Fibroblast of villous mesenchyme (primary cell): Measurements from ENCODE around the gene ANKRD13A. TPM values are rescaled to one million over a fixed set of nuclear protein-coding genes. Genes with fewer than 3 reads are reported as not detected.
"Not testable (repeated sequence)": the region's sequence is repeated elsewhere in the genome, so short reads cannot be mapped to it uniquely, and the experiment has no call there.

Source experiments
- DNase-seq: peaks from one replicate; pipeline ENCODE4 v3.0.0-alpha.2; 2010; ENCODE audit warnings: low read depth
- H3K4me3 ChIP-seq: 2 replicates; pipeline ENCODE4 v1.5.1; 2011; ENCODE audit warnings: low read depth, mild to moderate bottlenecking, low read length
- CTCF ChIP-seq: IDR thresholded peaks from 2 replicates; pipeline ENCODE4 v1.5.1; 2012; ENCODE audit warnings: low read depth, mild to moderate bottlenecking, low read length; ENCODE audit not compliant: insufficient read depth
- total RNA-seq: library from RNA; depleted of rRNA; stranded (reverse); fragments of >200 nt; gene quantifications from 2 replicates; pipeline ENCODE4 v1.2.3, GENCODE V29; 2012

Gene ANKRD13A
- total RNA-seq, 1 donor: 195 TPM

GRCh38 chr12:110042264-110042663 lies 43.0 kb downstream of the ANKRD13A start:
- no peak for TF ChIP-seq CTCF
- H3K4me3 ChIP-seq: no peak overlapping the region
- no peak for DNase-seq

GRCh38 chr12:110046451-110047187 lies 47.4 kb downstream of the ANKRD13A start:
- no peak for TF ChIP-seq CTCF
- peak; percentile 49 for DNase-seq
- no peak overlapping the region for H3K4me3 ChIP-seq

- peak overlapping the region; percentile 89 for H3K4me3 ChIP-seq
- TF ChIP-seq CTCF: no peak
- DNase-seq: no peak
Observed at GRCh38 chr12:110047297-110047940, 48.2 kb downstream of the ANKRD13A start.

GRCh38 chr12:110048242-110049027 lies 49.2 kb downstream of the ANKRD13A start, which contains the start of gene C12orf76:
Gene C12orf76, minus strand, starts transcription at chr12:110048522. Its CDS starts 27 bp downstream, at chr12:110048495.
- TF ChIP-seq CTCF: no peak
- peak within 1 kb of the TSS; percentile 89 for H3K4me3 ChIP-seq
- DNase-seq: peak; percentile 95

- H3K4me3 ChIP-seq: peak overlapping the region; percentile 89
Observed at GRCh38 chr12:110049034-110049433, 49.8 kb downstream of the ANKRD13A start.

GRCh38 chr12:110049666-110050065 lies 50.4 kb downstream of the ANKRD13A start:
- DNase-seq, H3K4me3 ChIP-seq: not testable (repeated sequence)

More at GRCh38 chr12:110049034-110049433, 49.8 kb downstream of the ANKRD13A start:
- not testable (repeated sequence) for DNase-seq

- H3K4me3 ChIP-seq: no peak overlapping the region
- no peak for DNase-seq
- no peak for TF ChIP-seq CTCF
Observed at GRCh38 chr12:110050927-110051326, 51.7 kb downstream of the ANKRD13A start.

- DNase-seq: peak; percentile 89
- not testable (repeated sequence) for H3K4me3 ChIP-seq
Observed at GRCh38 chr12:110055375-110056352, 56.4 kb downstream of the ANKRD13A start.

GRCh38 chr12:110056643-110057042 lies 57.4 kb downstream of the ANKRD13A start:
- not testable (repeated sequence) for DNase-seq

More at GRCh38 chr12:110056643-110057042, 57.4 kb downstream of the ANKRD13A start:
- not testable (repeated sequence) for H3K4me3 ChIP-seq
